Activated naive CD4-positive, alpha-beta T cell treated with anti-CD3 and anti-CD28 coated beads, Interleukin-2, amount 50 U/mL, for 72 hours (primary cell): ENCODE results near the gene IL1RAPL2. TPM values are rescaled to one million over a fixed set of nuclear protein-coding genes. Genes with fewer than 3 reads are reported as not detected.
"Not testable (repeated sequence)": the region's sequence is repeated elsewhere in the genome, so short reads cannot be mapped to it uniquely, and the experiment has no call there.

Experiments used
- ATAC-seq, 2 donors: fragments of 150-1000 bp; cut with Tn5 transposase; 2 replicates each; pipeline ENCODE4 v1.10.0; 2021; ENCODE audit warnings: mild to moderate bottlenecking in 2 of 2, moderate library complexity in 2 of 2
- DNase-seq, 2 donors: peaks; one replicate each; pipeline ENCODE4 v3.0.0; 2021 to 2022; ENCODE audit warnings: low spot score in 2 of 2
- H3K27ac Mint-ChIP-seq, 2 donors: one replicate each; pipeline ENCODE4 v1.8.0; 2022; ENCODE audit warnings: mild to moderate bottlenecking in 2 of 2, mixed read lengths in 2 of 2
- H3K36me3 Mint-ChIP-seq, 2 donors: one replicate each; pipeline ENCODE4 v1.8.0; 2022; ENCODE audit warnings: mixed read lengths in 2 of 2
- H3K9me3 Mint-ChIP-seq, 2 donors: one replicate each; pipeline ENCODE4 v1.8.0; 2022; ENCODE audit warnings: mixed read lengths in 2 of 2
- total RNA-seq, 2 donors: library from RNA; stranded (reverse); gene quantifications; one replicate each; pipeline ENCODE4 v1.2.3, GENCODE V29; 2022

IL1RAPL2 gene
- total RNA-seq, 2 donors from 2014 or later: not detected

GRCh38 chrX:105226499-105226898 is 660.5 kb downstream of the IL1RAPL2 start:
- peaks cover 4% of the 10 kb centered on the region in 2 donors for H3K9me3 Mint-ChIP-seq
- no peak for ATAC-seq
- DNase-seq: no peak
- no peak overlapping the region for H3K27ac Mint-ChIP-seq
- H3K36me3 Mint-ChIP-seq: no peaks in the 10 kb centered on the region

- ATAC-seq: no peak
Measured at GRCh38 chrX:105228602-105229001, 662.6 kb downstream of the IL1RAPL2 start.

GRCh38 chrX:105229146-105229545 is 663.1 kb downstream of the IL1RAPL2 start:
- H3K27ac Mint-ChIP-seq: no peak overlapping the region
- ATAC-seq: no peak
- no peak for DNase-seq
- H3K9me3 Mint-ChIP-seq: no peaks in the 10 kb centered on the region
- H3K36me3 Mint-ChIP-seq: no peaks in the 10 kb centered on the region

More at GRCh38 chrX:105228602-105229001, 662.6 kb downstream of the IL1RAPL2 start:
- DNase-seq: no peak
- Mint-ChIP-seq H3K36me3 (no peaks in the 10 kb centered on the region), H3K9me3 (no peaks in the 10 kb centered on the region), H3K27ac (no peak overlapping the region)

- ATAC-seq, H3K27ac Mint-ChIP-seq, DNase-seq, H3K36me3 Mint-ChIP-seq, H3K9me3 Mint-ChIP-seq: not testable (repeated sequence)
Measured at GRCh38 chrX:105237407-105237806, 671.4 kb downstream of the IL1RAPL2 start.

DNA sequence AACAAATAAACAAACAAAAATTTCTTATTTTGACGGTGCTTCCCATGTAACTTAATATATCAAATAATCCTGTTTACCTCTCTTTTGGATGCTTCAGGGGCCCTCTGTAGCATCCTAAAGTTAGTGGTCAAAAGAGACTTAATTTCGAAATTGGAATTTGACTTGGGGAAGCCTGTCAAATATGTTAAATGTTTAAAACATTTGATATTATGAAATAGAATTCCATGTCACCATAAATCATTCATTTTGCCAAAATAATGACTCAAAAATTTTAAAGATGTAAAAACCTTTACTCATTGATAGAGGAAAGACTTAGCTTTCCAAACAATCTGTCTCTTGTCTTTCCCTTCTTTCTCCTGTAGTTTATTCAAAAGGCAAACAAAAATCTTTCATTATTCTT is 675.1 kb downstream of the IL1RAPL2 start:
- H3K36me3 Mint-ChIP-seq: no peaks in the 10 kb centered on the region
- H3K27ac Mint-ChIP-seq: no peak overlapping the region
- ATAC-seq (no peak), DNase-seq (no peak)
- no peaks in the 10 kb centered on the region for H3K9me3 Mint-ChIP-seq

GRCh38 chrX:105260291-105261043 is 694.5 kb downstream of the IL1RAPL2 start:
- no peak overlapping the region for H3K27ac Mint-ChIP-seq
- DNase-seq: no peak
- peaks cover 11 to 12% of the 10 kb centered on the region in 2 donors for H3K9me3 Mint-ChIP-seq
- no peak for ATAC-seq
- no peaks in the 10 kb centered on the region for H3K36me3 Mint-ChIP-seq

GRCh38 chrX:105263171-105263570 is 697.2 kb downstream of the IL1RAPL2 start:
- no peaks in the 10 kb centered on the region for H3K36me3 Mint-ChIP-seq

DNA sequence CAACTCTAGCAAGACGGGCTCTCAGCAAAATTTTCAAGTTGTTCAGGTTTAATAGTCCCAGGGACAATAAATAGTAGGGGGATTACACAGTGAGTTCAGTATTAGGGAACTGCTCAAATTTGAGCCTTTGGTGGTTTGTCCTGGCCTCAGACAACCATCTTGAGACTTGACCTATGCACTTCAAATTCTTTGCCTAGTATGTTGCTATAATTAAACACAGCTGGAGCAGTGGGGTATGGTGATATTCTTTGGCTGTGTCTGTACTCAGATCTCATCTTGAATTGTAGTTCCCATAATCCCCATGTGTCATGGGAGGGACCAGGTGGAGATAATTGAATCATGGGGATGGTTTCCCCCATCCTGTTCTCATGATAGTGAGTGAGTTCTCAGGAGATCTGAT is 697.8 kb downstream of the IL1RAPL2 start:
- no peak for DNase-seq
- H3K27ac Mint-ChIP-seq: no peak overlapping the region
- no peak for ATAC-seq
- H3K9me3 Mint-ChIP-seq: peaks cover under 1 to 7% of the 10 kb centered on the region in 2 donors
- H3K36me3 Mint-ChIP-seq: no peaks in the 10 kb centered on the region

More at GRCh38 chrX:105263171-105263570, 697.2 kb downstream of the IL1RAPL2 start:
- DNase-seq: no peak
- Mint-ChIP-seq H3K27ac (no peak overlapping the region), H3K9me3 (peaks cover 6 to 12% of the 10 kb centered on the region in 2 donors)
- no peak for ATAC-seq

DNA sequence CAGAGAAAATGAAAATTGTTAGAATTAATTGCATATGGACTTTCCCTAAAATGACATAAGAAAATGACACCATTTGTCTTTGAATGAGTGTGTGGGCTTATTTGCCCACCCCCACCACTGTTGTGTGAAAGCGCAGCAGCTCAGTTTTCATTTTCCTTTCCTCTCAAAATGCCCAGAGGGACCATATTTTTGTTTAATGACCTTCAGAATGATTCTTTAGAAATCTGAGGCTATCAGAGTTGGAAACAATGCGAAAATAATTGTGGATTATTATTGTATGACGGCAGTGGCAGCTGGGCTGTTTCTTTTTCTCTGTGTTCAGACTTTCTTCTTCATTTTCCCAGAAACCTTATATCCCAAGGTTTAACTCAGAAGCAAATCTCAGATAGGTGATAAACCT is 699.1 kb downstream of the IL1RAPL2 start:
- Mint-ChIP-seq H3K9me3 (peaks cover 0 to 4% of the 10 kb centered on the region in 2 donors), H3K36me3 (no peaks in the 10 kb centered on the region), H3K27ac (no peak overlapping the region)
- ATAC-seq: no peak
- no peak for DNase-seq

- H3K27ac Mint-ChIP-seq: no peak overlapping the region
- no peaks in the 10 kb centered on the region for H3K36me3 Mint-ChIP-seq
- no peak for DNase-seq
- no peak for ATAC-seq
- peaks cover 0 to under 1% of the 10 kb centered on the region in 2 donors for H3K9me3 Mint-ChIP-seq
Measured at GRCh38 chrX:105266456-105266855, 700.5 kb downstream of the IL1RAPL2 start.

DNA sequence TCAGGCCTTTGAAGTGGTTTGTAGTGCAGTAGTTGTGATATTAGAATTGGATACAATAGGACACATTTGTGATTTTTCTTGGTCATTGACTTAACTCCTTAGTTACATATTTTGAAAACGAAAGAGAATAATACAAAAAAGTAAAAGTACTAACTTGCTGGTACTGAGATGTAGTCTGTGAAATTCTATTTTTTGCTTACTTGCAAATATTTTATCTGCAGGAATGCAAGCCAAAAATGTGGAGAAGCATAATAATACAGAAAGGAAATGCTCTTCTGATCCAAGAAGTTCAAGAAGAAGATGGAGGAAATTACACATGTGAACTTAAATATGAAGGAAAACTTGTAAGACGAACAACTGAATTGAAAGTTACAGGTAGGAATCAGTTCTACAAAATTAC is 701.2 kb downstream of the IL1RAPL2 start:
- DNase-seq: no peak
- Mint-ChIP-seq H3K9me3 (no peaks in the 10 kb centered on the region), H3K27ac (no peak overlapping the region), H3K36me3 (no peaks in the 10 kb centered on the region)
- no peak for ATAC-seq

DNA sequence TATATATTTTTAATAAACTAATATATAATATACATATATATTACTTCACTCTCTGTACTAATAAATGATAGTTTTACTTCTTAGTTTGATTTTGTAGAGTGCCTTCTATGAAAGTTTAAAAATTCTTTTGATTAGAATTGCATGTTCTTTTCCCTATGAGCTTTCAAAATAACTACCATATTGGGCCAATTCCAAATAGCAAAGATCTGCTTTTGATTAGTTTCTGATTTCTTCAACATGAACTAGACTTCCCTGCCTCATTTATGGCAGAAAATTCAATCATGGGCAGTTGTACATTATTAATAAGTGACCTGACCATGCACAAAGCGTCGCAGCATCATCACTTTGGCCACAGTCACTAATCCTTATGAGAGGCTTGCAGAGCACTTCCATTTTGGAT is 703.4 kb downstream of the IL1RAPL2 start:
- Mint-ChIP-seq H3K27ac (no peak overlapping the region), H3K36me3 (no peaks in the 10 kb centered on the region), H3K9me3 (peaks cover 1 to 2% of the 10 kb centered on the region in 2 donors)
- DNase-seq: no peak
- ATAC-seq: no peak

GRCh38 chrX:105273326-105273725 is 707.3 kb downstream of the IL1RAPL2 start:
- no peak for ATAC-seq
- Mint-ChIP-seq H3K9me3 (peaks cover 4 to 5% of the 10 kb centered on the region in 2 donors), H3K27ac (no peak overlapping the region), H3K36me3 (no peaks in the 10 kb centered on the region)
- no peak for DNase-seq

GRCh38 chrX:105274091-105274490 is 708.1 kb downstream of the IL1RAPL2 start:
- Mint-ChIP-seq H3K9me3 (peaks cover 4 to 5% of the 10 kb centered on the region in 2 donors), H3K27ac (no peak overlapping the region), H3K36me3 (no peaks in the 10 kb centered on the region)
- no peak for ATAC-seq
- DNase-seq: no peak

DNA sequence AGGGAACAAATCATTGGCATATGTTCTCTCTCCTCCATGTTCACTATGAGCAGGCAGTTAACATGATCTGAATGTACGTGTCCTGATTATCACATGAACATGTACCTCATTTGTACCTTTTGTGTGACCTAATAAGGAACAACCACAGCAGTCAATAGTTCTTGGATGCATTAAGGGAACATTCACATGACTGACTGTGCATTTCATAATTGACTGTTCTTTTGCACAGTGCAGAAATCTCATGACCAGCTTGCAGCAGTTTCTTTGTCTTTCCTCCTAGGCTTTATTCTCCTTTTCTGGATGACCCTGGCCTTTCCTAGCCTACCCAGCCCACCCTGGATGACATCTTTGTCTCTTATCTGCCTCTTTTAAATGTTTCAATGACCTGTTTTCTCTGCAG is 711.1 kb downstream of the IL1RAPL2 start:
- peaks cover 4 to 5% of the 10 kb centered on the region in 2 donors for H3K9me3 Mint-ChIP-seq

DNA sequence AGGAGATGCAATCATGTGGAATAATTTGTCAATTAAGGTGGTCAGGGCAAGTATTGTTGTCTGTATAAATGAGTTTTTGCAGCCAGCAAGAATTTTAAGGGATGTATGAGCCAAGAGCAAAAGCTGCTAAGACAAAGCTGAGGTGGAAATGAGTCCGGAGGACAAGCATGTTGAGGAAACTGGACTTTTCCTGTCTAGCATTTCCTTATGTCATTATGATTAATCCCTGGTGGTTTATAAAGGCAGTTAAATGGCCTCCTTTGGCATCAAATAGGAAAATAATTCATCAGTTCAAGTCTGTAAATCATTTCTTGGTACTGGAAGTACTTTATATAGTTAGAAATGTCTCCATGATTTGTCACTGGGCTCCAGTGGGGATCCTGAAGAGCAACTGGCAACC is 716.1 kb downstream of the IL1RAPL2 start:
- no peak overlapping the region for H3K27ac Mint-ChIP-seq
- DNase-seq (no peak), ATAC-seq (no peak)

More for the DNA sequence above, 711.1 kb downstream of the IL1RAPL2 start:
- ATAC-seq (no peak), DNase-seq (no peak)
- no peak overlapping the region for H3K27ac Mint-ChIP-seq
- H3K36me3 Mint-ChIP-seq: no peaks in the 10 kb centered on the region

GRCh38 chrX:105297041-105297440 is 731.0 kb downstream of the IL1RAPL2 start:
- H3K36me3 Mint-ChIP-seq: no peaks in the 10 kb centered on the region
- no peak for ATAC-seq

More for the DNA sequence above, 716.1 kb downstream of the IL1RAPL2 start:
- no peaks in the 10 kb centered on the region for H3K36me3 Mint-ChIP-seq
- H3K9me3 Mint-ChIP-seq: peaks cover 0 to 4% of the 10 kb centered on the region in 2 donors

GRCh38 chrX:105299286-105299685 is 733.3 kb downstream of the IL1RAPL2 start:
- ATAC-seq (no peak), DNase-seq (no peak)
- no peaks in the 10 kb centered on the region for H3K36me3 Mint-ChIP-seq
- peaks cover 0 to 13% of the 10 kb centered on the region in 2 donors for H3K9me3 Mint-ChIP-seq
- no peak overlapping the region for H3K27ac Mint-ChIP-seq

More at GRCh38 chrX:105297041-105297440, 731.0 kb downstream of the IL1RAPL2 start:
- no peak for DNase-seq
- no peak overlapping the region for H3K27ac Mint-ChIP-seq
- peaks cover 0 to 13% of the 10 kb centered on the region in 2 donors for H3K9me3 Mint-ChIP-seq
